GM21515 (cell line): ENCODE results near the gene GALNT2.

Experiments used
- ATAC-seq: cut with Tn5 transposase; IDR thresholded peaks from one replicate; pipeline ENCODE4 v1.9.1; 2021; ENCODE audit not compliant: unreplicated experiment

The GALNT2 gene

DNA sequence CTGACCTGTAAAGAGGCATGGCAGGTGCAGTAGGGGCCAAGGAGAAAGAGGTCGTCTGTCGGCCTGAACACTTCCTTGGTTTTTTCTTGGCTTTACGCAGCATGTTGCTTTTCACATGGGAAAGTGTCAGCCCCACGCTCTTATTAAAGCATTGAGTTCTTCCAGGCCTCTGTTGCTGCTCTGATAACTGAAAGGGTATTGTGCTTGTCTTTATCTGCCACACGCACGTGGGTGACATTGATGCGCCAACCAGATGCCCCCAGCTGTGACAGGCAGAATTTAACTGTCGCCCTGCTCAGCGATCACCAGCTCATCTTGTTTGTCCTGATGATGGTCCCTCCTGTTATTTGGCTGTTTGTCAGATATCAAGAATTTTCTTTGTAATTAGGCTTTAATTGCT is 76.5 kb downstream of the GALNT2 start:
- no peak for ATAC-seq

GRCh38 chr1:230144010-230144614 is 77.1 kb downstream of the GALNT2 start:
- ATAC-seq = no peak

- ATAC-seq = no peak
These were observed 77.9 kb downstream of the GALNT2 start for GRCh38 chr1:230144758-230145504.

- ATAC-seq = no peak
These were observed 78.5 kb downstream of the GALNT2 start for GRCh38 chr1:230145505-230145899.

GRCh38 chr1:230145953-230146476 is 79.0 kb downstream of the GALNT2 start:
- ATAC-seq = peak; percentile 37

DNA sequence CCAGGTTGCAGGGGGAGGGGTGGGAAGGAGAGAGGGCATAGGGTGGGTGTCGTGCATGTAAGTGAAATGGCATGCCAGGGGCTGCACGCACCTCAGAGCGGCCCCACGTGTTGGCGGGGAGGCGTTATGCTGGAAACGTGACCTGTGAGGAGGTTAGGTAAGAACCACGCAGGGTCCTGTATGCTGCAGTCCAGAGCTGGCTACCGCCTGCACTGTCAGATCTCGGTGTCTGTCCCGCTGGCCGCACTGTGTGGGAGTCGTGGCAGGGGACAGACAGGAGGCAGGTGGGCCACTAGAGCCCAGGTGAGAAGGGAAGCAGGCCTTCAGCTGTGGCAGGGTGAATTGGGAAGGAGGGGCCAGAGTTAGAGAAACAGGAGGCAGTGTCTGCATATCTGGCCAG is 79.7 kb downstream of the GALNT2 start:
- ATAC-seq = no peak

DNA sequence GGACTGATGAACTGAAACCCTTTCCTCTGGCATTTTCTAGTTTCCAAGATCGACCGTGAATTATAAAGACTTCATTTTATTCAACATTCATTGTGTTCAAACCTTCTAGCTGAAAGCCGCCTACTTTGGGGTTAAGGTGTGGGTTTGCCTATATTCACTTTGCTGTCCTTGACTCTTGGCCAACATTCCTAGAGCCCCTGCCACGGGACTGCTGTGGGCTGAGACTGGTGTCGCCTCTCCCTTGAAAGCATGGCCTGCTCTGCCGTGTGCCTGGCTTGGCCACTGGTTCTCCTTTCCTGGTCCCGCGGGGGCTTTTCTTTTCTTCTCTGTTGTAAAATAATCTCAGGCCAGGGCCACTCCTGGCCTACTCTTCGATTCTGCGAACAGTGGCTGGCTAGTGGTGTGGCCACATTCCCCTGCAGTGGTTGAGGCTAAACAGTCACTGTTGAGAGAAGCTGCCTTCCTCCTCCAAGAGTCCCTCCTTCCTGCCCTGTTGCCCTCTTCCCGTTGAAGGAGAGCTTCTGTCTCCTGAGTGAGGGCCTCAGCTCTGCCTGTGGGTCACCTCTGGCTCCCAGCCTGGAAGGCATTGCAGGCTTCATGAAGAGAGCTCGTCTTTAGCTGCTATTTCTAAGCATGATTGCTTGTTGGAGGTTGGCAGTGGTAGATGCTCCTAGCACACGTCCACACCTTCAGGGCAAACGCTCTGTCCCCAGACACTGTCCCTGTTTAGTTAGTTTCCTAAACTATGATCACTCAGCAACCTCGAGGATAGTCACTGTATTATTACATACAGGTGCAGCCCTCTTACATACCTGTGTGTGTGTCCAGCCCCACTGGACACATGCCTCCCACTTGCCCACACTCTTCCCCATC is 80.5 kb downstream of the GALNT2 start:
- no peak for ATAC-seq

GRCh38 chr1:230148126-230148652 is 81.2 kb downstream of the GALNT2 start:
- ATAC-seq = no peak

DNA sequence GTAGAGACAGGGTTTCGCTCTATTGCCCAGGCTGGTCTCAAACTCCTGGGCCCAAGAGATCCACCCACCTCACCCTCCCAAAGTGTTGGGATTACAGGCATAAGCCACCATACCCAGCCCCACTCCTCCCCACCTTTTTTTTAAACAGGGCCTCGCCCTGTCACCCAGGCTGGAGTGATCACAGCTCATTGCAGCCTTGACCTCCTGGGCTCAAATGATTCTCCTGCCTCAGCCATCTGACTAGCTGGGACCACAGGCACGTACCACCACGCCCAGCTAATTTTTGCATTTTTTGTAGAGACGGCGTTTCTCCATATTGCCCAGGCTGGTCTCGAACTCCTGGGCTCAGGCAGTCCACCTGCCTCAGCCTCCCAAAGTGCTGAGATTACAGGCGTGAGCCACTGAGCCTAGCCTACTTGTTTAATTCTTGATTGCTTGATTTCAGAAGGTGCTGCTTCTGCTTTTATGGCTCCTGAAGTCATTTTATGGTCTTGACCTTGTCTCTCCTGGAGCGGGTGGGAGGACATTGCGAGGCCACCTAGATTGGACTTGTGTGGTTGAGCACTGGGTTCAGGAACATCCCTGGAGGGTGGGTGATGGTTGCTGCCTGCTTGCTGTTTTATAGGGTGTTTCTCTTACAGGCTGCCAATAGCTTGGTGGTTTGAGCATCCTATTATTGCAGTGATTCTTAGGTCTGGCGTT is 81.9 kb downstream of the GALNT2 start:
- ATAC-seq = no peak

- ATAC-seq = peak; percentile 70
These were observed 82.9 kb downstream of the GALNT2 start for GRCh38 chr1:230149751-230150584.

DNA sequence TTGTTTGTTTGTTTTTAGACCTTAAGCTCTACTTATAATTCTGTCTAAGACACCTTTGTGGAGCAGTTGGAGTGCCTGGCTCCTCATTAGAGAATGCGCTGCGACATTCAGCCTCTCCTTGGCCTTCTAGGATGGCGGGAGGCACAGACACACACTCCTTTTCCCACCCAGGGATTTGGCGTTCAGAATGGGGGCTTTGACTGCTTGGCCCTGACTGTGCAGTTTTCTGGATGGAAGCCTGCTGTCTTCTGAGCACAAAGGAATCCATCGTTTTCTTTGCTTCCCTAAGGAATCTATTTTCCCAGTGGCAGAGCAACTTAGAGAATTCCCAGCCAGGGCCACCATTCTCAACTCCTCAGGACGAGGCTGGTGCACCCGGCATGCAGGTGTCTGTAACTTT is 83.6 kb downstream of the GALNT2 start:
- no peak for ATAC-seq

GRCh38 chr1:230151924-230152468 is 85.0 kb downstream of the GALNT2 start:
- no peak for ATAC-seq

GRCh38 chr1:230152999-230153398 is 86.0 kb downstream of the GALNT2 start:
- ATAC-seq = no peak

- no peak for ATAC-seq
These were observed 86.7 kb downstream of the GALNT2 start for GRCh38 chr1:230153641-230154296.

DNA sequence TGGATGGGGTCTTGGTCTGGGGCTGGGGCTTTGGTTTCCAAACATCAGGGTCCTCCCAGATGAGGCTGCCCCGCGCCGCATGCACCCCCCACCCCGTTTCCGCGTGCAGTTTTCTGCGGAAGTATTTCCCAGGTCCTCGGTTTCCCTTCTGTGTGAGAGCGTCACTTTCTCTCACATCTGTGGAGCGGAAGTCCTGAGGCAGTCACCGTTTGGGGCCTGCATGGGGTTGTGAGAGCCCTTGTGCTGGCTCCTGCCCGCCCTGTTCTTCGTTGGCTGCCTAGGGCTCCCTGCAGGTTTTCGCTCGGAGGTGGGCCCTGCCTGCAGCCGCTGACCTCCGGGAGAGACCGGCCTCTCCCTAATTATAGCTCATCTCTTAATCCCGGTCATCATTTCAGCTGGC is 88.0 kb downstream of the GALNT2 start:
- ATAC-seq = no peak

DNA sequence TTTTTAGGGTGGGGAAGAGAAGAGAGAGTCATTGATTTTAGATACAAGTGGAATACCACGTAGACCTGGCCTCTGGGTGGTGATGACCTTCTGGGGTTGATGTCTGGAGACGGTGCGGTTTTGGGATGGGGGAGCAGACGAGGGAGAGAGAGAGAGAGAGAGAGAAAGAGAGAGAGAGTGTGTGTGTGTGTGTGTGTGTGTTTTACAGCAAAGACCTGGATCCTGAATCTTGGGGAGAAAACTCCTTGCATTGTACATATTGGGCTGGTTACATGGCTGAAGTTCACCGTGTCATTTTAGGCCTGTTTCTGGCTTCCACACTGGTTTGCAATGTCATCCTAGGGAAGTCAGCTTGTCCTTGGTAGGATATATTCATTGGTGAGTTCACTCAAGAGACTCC is 89.0 kb downstream of the GALNT2 start:
- no peak for ATAC-seq

- ATAC-seq = no peak
These were observed 89.5 kb downstream of the GALNT2 start for GRCh38 chr1:230156536-230156935.

GRCh38 chr1:230157420-230158390 is 90.7 kb downstream of the GALNT2 start:
- ATAC-seq = no peak
